SIG-M5 treated with dmso at 0.1 percent for 504 hours (cell line): ENCODE results near the gene HSD3B2.

Experiments used
- DNase-seq: peaks from one replicate; lab custom pipeline; 2025; ENCODE audit not compliant: unreplicated experiment; lab: John Stamatoyannopoulos, UW

Gene HSD3B2

GRCh38 chr1:119453021-119453420 is 38.1 kb downstream of the HSD3B2 start:
- DNase-seq: no peak

GRCh38 chr1:119462964-119463363 is 48.0 kb downstream of the HSD3B2 start:
- DNase-seq: no peak

- no peak for DNase-seq
Observed at GRCh38 chr1:119463569-119463968, 48.6 kb downstream of the HSD3B2 start.

DNA sequence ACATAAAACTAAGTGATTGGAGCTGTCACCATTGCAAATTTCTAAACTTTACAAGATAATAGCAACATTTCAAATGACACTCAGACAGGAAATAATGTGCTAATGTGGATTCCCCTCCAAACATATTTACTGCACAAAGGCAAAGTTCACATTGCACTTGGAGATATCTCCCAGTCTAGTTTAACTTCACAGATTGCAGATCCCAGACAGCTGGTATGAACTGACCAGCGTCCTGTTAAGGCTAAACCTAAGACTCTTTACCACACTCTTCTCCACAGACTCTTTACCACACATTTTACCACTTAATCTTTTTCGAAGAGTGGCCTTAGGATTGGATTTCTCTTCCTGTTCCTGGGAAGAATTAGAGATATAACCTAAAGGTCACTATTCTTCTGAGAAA is 51.5 kb downstream of the HSD3B2 start:
- no peak for DNase-seq

- DNase-seq: no peak
Observed at GRCh38 chr1:119467219-119467618, 52.3 kb downstream of the HSD3B2 start.

- DNase-seq: no peak
Observed at GRCh38 chr1:119467857-119468668, 53.1 kb downstream of the HSD3B2 start.

- no peak for DNase-seq
Observed at GRCh38 chr1:119469741-119470140, 54.8 kb downstream of the HSD3B2 start.

- DNase-seq: no peak
Observed at GRCh38 chr1:119470377-119470776, 55.4 kb downstream of the HSD3B2 start.

- DNase-seq: no peak
Observed at GRCh38 chr1:119470958-119471357, 56.0 kb downstream of the HSD3B2 start.

- no peak for DNase-seq
Observed at GRCh38 chr1:119471566-119471965, 56.6 kb downstream of the HSD3B2 start.

DNA sequence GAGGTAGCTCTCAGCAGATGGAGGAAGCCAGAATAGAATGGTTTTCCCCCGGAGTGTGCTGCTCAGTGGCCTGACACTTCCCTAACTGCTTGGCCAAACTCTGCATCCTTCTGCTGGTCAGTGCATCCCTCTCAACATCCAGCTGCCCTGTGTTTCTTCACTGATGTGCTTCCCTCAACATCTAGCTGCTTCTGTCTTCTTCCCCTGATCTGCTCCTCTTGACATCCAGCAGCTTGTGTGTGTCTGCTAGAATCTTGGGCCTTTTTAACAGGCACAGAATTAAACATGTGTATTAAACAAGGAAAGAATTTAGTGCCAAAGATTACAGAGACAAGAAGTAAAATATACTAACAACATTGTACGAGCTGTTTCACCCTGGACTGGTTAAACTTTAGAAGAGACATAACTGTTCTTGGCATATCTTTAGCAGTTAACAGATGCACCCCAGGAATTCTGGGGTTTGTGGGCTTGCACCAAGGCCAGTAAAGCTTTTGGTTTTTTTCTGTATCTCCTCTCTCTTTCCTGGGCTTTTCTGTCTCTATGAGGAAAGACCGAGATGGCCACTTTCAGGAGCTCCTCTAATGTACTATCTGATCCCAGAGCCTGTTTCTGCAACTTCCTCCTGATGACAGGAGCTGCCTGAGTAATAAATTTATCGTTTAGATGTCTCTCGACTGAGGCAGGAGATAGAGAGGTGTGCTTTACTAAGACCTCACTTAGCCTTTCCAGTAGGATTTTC is 57.3 kb downstream of the HSD3B2 start:
- DNase-seq: no peak
